A549 (cell line): ENCODE results near the gene DSCAM. TPM values are rescaled to one million over a fixed set of nuclear protein-coding genes. Genes with fewer than 3 reads are reported as not detected.

Experiments used
- ATAC-seq, 2 experiments: fragments of 200-7000 bp in 1 of 2; fragments of >200 bp in 1 of 2; cut with Nextera tagmentation in 1 of 2; cut with Tn5 transposase in 1 of 2; 3 replicates each; pipeline versions ENCODE4 v1.8.0 to v1.9.1; 2018 to 2020; ENCODE audit warnings: mild to moderate bottlenecking in 1 of 2, moderate library complexity in 1 of 2
- CTCF ChIA-PET: fragments of 300-600 bp; sonication (Branson Sonifier 250); formaldehyde crosslinking; extraction: SDS; loops from one replicate; lab custom pipeline; 2021; ENCODE audit warnings: antibody characterized with exemption, inconsistent platforms; lab: Yijun Ruan, JAX
- POLR2A ChIA-PET: fragments of 350-600 bp; formaldehyde crosslinking; extraction: SDS; loops from one replicate; lab custom pipeline; 2021; ENCODE audit warnings: antibody characterized with exemption, inconsistent platforms; lab: Yijun Ruan, JAX
- DNase-seq, 2 experiments: peaks; one replicate each; pipeline versions ENCODE4 v3.0.0 to v3.0.0-alpha.2; 2011 to 2016; ENCODE audit warnings: low read depth in 1 of 2, low spot score in 1 of 2
- FAIRE-seq: peaks from 2 replicates; lab custom pipeline; 2011; peaks lifted over from hg19 to GRCh38; lab: Jason Lieb, UNC
- H3K27ac ChIP-seq, 2 experiments: fragments of >200 bp; sonication (Bioruptor Twin); formaldehyde crosslinking; 3 replicates each; pipeline ENCODE4 v1.5.1; 2016 to 2017
- H3K4me1 ChIP-seq: fragments of >200 bp; sonication (Bioruptor Twin); formaldehyde crosslinking; 3 replicates; pipeline ENCODE4 v1.6.1; 2016
- H3K4me2 ChIP-seq: fragments of >200 bp; sonication (Bioruptor Twin); formaldehyde crosslinking; 3 replicates; pipeline ENCODE4 v1.6.1; 2016
- H3K4me3 ChIP-seq: fragments of >200 bp; sonication (Bioruptor Twin); formaldehyde crosslinking; 3 replicates; pipeline ENCODE4 v1.5.1; 2016
- H3K9me3 ChIP-seq: fragments of >200 bp; sonication (Bioruptor Twin); formaldehyde crosslinking; 3 replicates; pipeline ENCODE4 v1.6.1; 2016
- CBX2 ChIP-seq: fragments of 200-600 bp; sonication (generic); IDR thresholded peaks from 2 replicates; pipeline ENCODE4 v1.6.1; 2016; ENCODE audit warnings: low read depth, mild to moderate bottlenecking, borderline replicate concordance
- CBX8 ChIP-seq: fragments of 200-600 bp; sonication (generic); IDR thresholded peaks from 2 replicates; pipeline ENCODE4 v1.6.1; 2016
- CHD2 ChIP-seq: fragments of 150-350 bp; IDR thresholded peaks from 2 replicates; pipeline ENCODE4 v1.6.1; 2014; ENCODE audit warnings: low read length; ENCODE audit not compliant: partially characterized antibody
- EHF ChIP-seq: fragments of 250-450 bp; sonication (Bioruptor Pico); IDR thresholded peaks from 2 replicates; pipeline ENCODE4 v1.5.0; 2020; ENCODE audit warnings: mild to moderate bottlenecking
- EHMT2 ChIP-seq: fragments of 200-600 bp; sonication (generic); IDR thresholded peaks from 2 replicates; pipeline ENCODE4 v1.6.1; 2016; ENCODE audit warnings: antibody characterized with exemption, low read depth, mild to moderate bottlenecking, moderate library complexity
- FOSB ChIP-seq: fragments of 250-450 bp; sonication (Bioruptor Pico); IDR thresholded peaks from 2 replicates; pipeline ENCODE4 v1.5.0; 2020; ENCODE audit warnings: mild to moderate bottlenecking, moderate library complexity
- GATA3 ChIP-seq: IDR thresholded peaks from 2 replicates; pipeline ENCODE4 v1.6.1; 2012; ENCODE audit warnings: borderline replicate concordance
- HDAC2 ChIP-seq: fragments of 200-600 bp; sonication (generic); IDR thresholded peaks from 2 replicates; pipeline ENCODE4 v1.6.1; 2016
- HEYL ChIP-seq: fragments of 250-450 bp; sonication (Bioruptor Pico); IDR thresholded peaks from 2 replicates; pipeline ENCODE4 v1.8.0; 2021; ENCODE audit warnings: mild to moderate bottlenecking, moderate library complexity
- HOXB13 ChIP-seq: fragments of 250-450 bp; sonication (Bioruptor Pico); IDR thresholded peaks from 2 replicates; pipeline ENCODE4 v1.5.0; 2020; ENCODE audit warnings: low read depth, mild to moderate bottlenecking, moderate library complexity
- MAFK ChIP-seq: fragments of 450-650 bp; IDR thresholded peaks from 2 replicates; pipeline ENCODE4 v1.6.1; 2014; ENCODE audit not compliant: partially characterized antibody
- RAD21 ChIP-seq, 2 experiments: fragments of >200 bp in 1 of 2; sonication (Bioruptor Twin) in 1 of 2; formaldehyde crosslinking in 1 of 2; IDR thresholded peaks in 1 of 2; conservative IDR thresholded peaks in 1 of 2; 2 replicates in 1 of 2; 3 replicates in 1 of 2; pipeline ENCODE4 v1.6.1; 2012 to 2018; ENCODE audit warnings: inconsistent platforms in 1 of 2
- RCOR1 ChIP-seq: fragments of 150-350 bp; IDR thresholded peaks from 2 replicates; pipeline ENCODE4 v1.6.1; 2014; ENCODE audit warnings: antibody characterized with exemption, low read length, low read depth
- SREBF2 ChIP-seq: fragments of 450-650 bp; IDR thresholded peaks from 2 replicates; pipeline ENCODE4 v1.6.1; 2014; ENCODE audit warnings: mild to moderate bottlenecking, moderate library complexity
- ZC3H11A ChIP-seq: fragments of 450-650 bp; IDR thresholded peaks from 2 replicates; pipeline ENCODE4 v1.6.1; 2014; ENCODE audit warnings: antibody characterized with exemption, mild to moderate bottlenecking
- ZFP36 ChIP-seq: fragments of 450-650 bp; IDR thresholded peaks from 2 replicates; pipeline ENCODE4 v1.6.1; 2014; ENCODE audit warnings: borderline replicate concordance; ENCODE audit not compliant: partially characterized antibody
- WGBS: methylation state at CpG from one replicate; pipeline ENCODE4 v1.1.6; 2017; ENCODE audit errors: missing lambda C conversion rate; 5-methylcytosine and 5-hydroxymethylcytosine counted together
- polyA plus RNA-seq, 4 experiments: library from polyadenylated mRNA; depleted of rRNA in 3 of 4; stranded (reverse); fragments of >200 nt; fragmentation: RNase III in 1 of 4; extraction: RNeasy Plus Mini Kit Qiagen cat#74134 plus additional on column Dnase treatment in 1 of 4; gene quantifications; 2 replicates in 3 of 4; 3 replicates in 1 of 4; pipeline ENCODE4 v1.2.3, GENCODE V29; 2011 to 2017
- TF ChIP-seq, protein P1 (sequence below): fragments of 200-600 bp; sonication (generic); IDR thresholded peaks from 2 replicates; pipeline ENCODE4 v1.6.1; 2016; ENCODE audit warnings: antibody characterized with exemption, mild to moderate bottlenecking, moderate library complexity
- TF ChIP-seq, protein P2 (sequence below): IDR thresholded peaks from 2 replicates; pipeline ENCODE4 v1.6.1; 2012
- TF ChIP-seq, protein P3 (sequence below): fragments of >200 bp; sonication (Bioruptor Twin); formaldehyde crosslinking; IDR thresholded peaks from 2 replicates; pipeline ENCODE4 v1.6.1; 2016
- TF ChIP-seq, protein P4 (sequence below): fragments of 150-350 bp; IDR thresholded peaks from 2 replicates; pipeline ENCODE4 v1.6.1; 2014; ENCODE audit warnings: low read depth, mild to moderate bottlenecking, low read length
- TF ChIP-seq, protein P5 (sequence below): fragments of >200 bp; sonication (Bioruptor Twin); formaldehyde crosslinking; IDR thresholded peaks from 3 replicates; pipeline ENCODE4 v1.6.1; 2016
- TF ChIP-seq, protein P6 (sequence below): IDR thresholded peaks from 2 replicates; pipeline ENCODE4 v1.6.1; 2012; ENCODE audit warnings: low read depth, borderline replicate concordance

Gene DSCAM
- polyA plus RNA-seq, 2 of the 4 experiments (the other 2 are of a cell fraction): not detected

DNA sequence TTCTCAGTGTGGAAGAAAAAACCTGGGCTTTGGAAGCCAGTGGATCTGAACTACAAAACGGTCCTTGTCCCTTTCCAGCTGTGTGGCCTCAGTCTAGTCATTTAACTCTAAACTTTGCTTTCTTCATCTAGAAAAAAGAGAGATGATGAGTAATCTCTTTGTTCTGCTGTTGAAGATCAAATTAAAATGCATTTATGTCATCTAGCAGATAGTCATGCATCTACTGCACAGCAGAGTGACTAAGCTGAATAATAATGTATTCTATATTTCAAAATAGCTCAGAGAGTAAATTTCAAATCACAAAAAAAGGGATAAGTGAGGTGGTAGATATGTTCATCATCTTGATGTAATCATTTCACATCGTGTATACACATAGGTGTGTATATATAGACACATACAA, 473.2 kb downstream of the DSCAM start:
- H3K9me3 ChIP-seq: no peaks in the 10 kb centered on the region
- no peak for DNase-seq
- no peaks in the 10 kb centered on the region for H3K4me1 ChIP-seq
- POLR2A ChIA-PET: no interaction called here
- 2% methylated on average over 2 of the region's 2 CpGs for WGBS
- TF ChIP-seq RCOR1: no peak
- no peak for TF ChIP-seq CBX2
- TF ChIP-seq MAFK: no peak
- no peak for TF ChIP-seq SREBF2
- no peak for TF ChIP-seq RAD21 (conservative IDR thresholded peaks at IDR 0.05 in 1 of 2, IDR thresholded peaks at IDR 0.05 in 1 of 2)
- no peak for TF ChIP-seq CBX8
- TF ChIP-seq CHD2: no peak
- TF ChIP-seq, protein P1, sequence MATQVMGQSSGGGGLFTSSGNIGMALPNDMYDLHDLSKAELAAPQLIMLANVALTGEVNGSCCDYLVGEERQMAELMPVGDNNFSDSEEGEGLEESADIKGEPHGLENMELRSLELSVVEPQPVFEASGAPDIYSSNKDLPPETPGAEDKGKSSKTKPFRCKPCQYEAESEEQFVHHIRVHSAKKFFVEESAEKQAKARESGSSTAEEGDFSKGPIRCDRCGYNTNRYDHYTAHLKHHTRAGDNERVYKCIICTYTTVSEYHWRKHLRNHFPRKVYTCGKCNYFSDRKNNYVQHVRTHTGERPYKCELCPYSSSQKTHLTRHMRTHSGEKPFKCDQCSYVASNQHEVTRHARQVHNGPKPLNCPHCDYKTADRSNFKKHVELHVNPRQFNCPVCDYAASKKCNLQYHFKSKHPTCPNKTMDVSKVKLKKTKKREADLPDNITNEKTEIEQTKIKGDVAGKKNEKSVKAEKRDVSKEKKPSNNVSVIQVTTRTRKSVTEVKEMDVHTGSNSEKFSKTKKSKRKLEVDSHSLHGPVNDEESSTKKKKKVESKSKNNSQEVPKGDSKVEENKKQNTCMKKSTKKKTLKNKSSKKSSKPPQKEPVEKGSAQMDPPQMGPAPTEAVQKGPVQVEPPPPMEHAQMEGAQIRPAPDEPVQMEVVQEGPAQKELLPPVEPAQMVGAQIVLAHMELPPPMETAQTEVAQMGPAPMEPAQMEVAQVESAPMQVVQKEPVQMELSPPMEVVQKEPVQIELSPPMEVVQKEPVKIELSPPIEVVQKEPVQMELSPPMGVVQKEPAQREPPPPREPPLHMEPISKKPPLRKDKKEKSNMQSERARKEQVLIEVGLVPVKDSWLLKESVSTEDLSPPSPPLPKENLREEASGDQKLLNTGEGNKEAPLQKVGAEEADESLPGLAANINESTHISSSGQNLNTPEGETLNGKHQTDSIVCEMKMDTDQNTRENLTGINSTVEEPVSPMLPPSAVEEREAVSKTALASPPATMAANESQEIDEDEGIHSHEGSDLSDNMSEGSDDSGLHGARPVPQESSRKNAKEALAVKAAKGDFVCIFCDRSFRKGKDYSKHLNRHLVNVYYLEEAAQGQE: no peak
- TF ChIP-seq, protein P2, sequence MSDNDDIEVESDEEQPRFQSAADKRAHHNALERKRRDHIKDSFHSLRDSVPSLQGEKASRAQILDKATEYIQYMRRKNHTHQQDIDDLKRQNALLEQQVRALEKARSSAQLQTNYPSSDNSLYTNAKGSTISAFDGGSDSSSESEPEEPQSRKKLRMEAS: no peak
- H3K27ac ChIP-seq: no peak overlapping the region
- H3K4me2 ChIP-seq: no peak overlapping the region
- CTCF ChIA-PET: interaction anchor here (2.2 kb wide), 1 partner anchor 12 kb away, joined by 7 read pairs; no protein-coding TSS in a partner anchor
- no peak overlapping the region for H3K4me3 ChIP-seq
- ATAC-seq: no peak
- no peak for FAIRE-seq

DNA sequence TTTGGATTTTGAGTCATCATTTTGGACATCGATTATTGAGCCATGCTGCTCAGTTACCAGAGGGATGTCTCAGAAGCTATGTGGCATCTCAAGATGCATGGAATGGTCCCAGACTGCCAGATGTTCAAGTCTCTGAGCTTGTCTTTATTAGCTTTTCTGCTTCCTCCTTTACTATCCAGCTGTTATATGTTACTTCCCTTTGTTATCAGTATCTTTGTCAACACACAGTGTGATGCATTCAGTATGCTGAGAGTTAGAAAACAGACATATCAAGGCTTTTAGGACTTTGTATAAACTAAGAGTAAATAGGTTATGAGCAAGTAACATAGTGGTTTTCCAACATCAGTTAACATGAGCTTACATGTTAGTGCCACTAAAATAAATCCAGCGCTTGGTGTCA, 474.5 kb downstream of the DSCAM start:
- CTCF ChIA-PET: interaction anchor here (0.9 to 2.2 kb wide), 2 partner anchors 11 to 14 kb away, joined by 3 to 7 read pairs; no protein-coding TSS in a partner anchor
- H3K4me2 ChIP-seq: no peak overlapping the region
- H3K9me3 ChIP-seq: no peaks in the 10 kb centered on the region
- DNase-seq: no peak
- WGBS: 29% methylated on average over 2 of the region's 2 CpGs
- FAIRE-seq: no peak
- H3K27ac ChIP-seq: no peak overlapping the region
- no peaks in the 10 kb centered on the region for H3K4me1 ChIP-seq
- POLR2A ChIA-PET: no interaction called here
- no peak overlapping the region for H3K4me3 ChIP-seq
- TF ChIP-seq HEYL (CRISPR knock-in tag) (no peak), HOXB13 (no peak), ZFP36 (no peak), HDAC2 (no peak), GATA3 (no peak), ZC3H11A (no peak), RAD21 (conservative IDR thresholded peaks at IDR 0.05 in 1 of 2, IDR thresholded peaks at IDR 0.05 in 1 of 2) (no peak), EHF (no peak), FOSB (CRISPR knock-in tag) (no peak), CHD2 (no peak), EHMT2 (no peak)
- TF ChIP-seq, protein P3, sequence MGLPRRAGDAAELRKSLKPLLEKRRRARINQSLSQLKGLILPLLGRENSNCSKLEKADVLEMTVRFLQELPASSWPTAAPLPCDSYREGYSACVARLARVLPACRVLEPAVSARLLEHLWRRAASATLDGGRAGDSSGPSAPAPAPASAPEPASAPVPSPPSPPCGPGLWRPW: no peak
- TF ChIP-seq, protein P4, sequence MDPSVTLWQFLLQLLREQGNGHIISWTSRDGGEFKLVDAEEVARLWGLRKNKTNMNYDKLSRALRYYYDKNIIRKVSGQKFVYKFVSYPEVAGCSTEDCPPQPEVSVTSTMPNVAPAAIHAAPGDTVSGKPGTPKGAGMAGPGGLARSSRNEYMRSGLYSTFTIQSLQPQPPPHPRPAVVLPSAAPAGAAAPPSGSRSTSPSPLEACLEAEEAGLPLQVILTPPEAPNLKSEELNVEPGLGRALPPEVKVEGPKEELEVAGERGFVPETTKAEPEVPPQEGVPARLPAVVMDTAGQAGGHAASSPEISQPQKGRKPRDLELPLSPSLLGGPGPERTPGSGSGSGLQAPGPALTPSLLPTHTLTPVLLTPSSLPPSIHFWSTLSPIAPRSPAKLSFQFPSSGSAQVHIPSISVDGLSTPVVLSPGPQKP: no peak
- TF ChIP-seq, protein P5, sequence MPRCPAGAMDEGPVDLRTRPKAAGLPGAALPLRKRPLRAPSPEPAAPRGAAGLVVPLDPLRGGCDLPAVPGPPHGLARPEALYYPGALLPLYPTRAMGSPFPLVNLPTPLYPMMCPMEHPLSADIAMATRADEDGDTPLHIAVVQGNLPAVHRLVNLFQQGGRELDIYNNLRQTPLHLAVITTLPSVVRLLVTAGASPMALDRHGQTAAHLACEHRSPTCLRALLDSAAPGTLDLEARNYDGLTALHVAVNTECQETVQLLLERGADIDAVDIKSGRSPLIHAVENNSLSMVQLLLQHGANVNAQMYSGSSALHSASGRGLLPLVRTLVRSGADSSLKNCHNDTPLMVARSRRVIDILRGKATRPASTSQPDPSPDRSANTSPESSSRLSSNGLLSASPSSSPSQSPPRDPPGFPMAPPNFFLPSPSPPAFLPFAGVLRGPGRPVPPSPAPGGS: no peak
- TF ChIP-seq, protein P6, sequence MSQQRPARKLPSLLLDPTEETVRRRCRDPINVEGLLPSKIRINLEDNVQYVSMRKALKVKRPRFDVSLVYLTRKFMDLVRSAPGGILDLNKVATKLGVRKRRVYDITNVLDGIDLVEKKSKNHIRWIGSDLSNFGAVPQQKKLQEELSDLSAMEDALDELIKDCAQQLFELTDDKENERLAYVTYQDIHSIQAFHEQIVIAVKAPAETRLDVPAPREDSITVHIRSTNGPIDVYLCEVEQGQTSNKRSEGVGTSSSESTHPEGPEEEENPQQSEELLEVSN: no peak
- TF ChIP-seq, protein P2: no peak
- no peak for ATAC-seq
